Stimulated activated naive CD4-positive, alpha-beta T cell treated with Interleukin-2 at 50 U/mL for 16 hours (primary cell): ENCODE measurements around the gene POLD4.
"Not testable (repeated sequence)": the region's sequence is repeated elsewhere in the genome, so short reads cannot be mapped to it uniquely, and the experiment has no call there.

ENCODE experiments used
- DNase-seq: peaks from one replicate; lab custom pipeline; 2025; lab: John Stamatoyannopoulos, UW

Gene POLD4

DNA sequence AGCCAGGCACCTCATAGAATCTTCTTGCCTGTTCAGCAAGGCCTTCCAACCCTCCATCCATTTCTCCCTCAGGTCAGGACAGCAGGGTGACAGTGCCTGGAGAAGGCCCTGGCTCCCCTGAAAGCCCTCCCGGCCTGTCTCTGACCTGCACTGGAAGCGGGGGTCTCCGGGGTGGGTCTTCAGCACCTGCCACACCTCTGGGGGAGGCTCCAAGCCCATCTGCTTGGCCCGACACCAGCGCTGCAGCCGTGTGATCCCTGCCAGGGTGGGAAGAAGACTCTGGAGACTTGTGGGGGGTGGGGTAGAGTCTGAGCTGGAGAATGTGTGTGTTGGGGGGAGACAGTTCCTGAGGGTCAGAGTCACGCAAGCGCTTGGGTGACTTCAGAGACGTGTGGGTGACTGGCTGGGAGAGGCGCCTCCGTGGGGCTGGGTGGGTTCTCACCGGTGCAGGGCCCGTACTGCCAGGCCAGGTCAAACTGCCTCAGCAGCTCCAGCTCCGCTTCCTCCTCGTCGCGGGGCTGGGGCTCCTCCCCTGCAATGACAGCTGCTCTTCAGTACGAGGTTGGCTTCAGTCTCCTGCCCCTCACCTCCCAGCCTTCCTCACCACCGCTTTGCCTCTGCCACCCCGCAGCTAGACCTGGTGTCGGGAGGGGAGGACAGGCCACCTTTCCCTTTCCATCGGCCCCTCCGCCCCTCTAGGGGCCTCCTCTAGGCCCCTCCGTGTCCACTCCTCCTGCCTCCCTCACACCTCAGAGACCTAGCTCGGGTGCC lies 615 bp downstream of the POLD4 start:
- DNase-seq, result peak; percentile 67

DNA sequence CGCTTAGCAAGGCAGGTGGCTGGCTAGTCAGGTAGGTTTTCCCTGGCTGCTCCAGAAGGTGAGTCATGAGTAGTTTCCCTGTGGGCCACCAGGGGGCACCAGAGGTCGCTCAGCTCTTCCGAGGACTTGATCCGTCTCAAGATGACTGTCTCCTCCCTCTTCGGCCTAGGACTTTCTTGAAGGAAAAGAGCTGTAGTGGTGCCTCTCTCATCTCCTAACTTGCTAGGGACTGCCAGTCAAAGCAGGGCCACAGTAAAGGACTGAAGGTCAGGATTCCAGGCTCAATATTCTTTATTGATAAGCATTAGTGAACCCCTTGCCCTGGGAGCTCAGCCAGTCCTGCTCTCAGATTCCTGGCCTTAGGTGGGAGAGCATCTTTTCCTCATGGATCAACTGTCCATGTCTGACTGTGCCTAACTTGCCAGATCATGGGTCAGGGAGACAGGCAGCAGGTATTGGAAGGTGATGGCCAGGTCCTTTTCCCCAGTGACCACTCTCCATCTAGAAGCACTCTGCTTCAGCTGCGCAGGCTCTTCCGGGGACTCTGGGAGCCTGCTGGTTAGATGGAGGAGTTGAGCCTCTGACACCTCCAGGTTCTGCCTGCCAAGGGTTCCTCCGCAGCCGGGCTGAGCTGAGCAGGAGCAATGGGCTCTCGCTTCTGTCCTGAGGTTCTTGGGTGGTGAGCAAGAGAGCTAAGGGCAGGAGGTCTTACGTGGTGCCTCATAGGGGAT lies 1.9 kb downstream of the POLD4 start:
- peak; percentile 52 for DNase-seq

DNA sequence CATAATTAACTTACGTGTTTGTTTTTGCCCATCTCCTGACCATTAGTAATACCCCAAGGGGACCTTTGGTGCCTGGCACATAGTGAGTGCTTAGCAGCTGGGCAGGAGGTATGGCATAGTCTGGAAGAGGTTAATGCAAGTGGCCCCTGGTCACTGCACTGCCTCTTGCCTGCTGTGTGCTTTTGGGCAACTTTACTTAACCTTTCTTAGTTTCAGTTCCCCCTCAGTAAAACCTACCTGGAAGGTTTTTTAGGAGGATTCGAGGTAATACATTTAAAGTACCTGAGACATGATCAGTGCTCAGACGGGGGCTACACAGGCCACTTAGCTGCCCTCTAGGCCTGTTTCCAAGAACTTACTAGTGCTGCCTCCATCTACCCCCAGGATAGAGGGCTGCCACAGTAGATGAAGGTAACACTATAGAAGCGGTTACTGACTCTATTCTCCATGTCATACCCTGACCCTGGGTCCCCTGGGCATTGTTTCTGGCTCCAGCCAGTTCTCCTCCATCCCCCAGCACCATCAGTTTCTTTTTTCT lies 3.3 kb downstream of the POLD4 start:
- DNase-seq, result no peak

DNA sequence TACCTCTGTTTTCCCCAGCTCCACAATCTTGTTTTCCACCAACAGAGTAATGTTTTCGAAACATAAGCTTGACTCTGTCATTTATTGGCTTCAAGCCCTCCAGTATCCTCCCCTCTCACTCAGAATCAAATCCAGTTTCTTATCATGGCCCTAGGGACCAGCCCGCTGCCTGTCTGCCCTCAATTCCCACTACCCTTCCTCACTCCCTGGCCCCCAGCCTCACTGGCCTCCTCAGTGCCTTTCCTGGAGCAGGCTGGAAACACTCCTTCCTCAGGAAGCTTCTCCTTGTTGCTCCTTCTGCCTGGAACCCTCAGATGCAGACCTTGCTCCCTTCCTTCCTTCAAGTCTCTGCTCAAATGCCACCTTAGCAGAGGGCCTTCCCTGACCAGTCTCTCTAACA lies 3.9 kb downstream of the POLD4 start:
- DNase-seq, result no peak

DNA sequence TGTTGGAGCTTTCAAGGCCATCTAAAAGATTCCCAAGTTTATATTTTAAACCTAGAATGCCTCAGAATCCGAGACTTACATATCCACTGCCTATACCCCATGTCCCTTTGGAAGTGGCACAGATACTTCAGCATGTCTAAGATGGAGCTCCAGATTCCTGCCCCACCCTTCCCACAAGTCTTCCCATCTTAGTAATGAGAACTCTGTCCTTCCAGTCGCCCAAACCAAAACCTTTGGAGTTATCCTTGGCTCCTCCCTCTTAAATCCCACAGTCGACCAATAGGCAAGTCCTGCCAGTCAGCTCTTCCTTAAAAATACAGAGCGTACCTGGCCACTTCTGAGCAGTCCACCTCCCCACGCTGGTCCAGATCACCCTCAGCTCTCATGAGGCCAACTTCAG lies 4.3 kb downstream of the POLD4 start:
- DNase-seq, result no peak

DNA sequence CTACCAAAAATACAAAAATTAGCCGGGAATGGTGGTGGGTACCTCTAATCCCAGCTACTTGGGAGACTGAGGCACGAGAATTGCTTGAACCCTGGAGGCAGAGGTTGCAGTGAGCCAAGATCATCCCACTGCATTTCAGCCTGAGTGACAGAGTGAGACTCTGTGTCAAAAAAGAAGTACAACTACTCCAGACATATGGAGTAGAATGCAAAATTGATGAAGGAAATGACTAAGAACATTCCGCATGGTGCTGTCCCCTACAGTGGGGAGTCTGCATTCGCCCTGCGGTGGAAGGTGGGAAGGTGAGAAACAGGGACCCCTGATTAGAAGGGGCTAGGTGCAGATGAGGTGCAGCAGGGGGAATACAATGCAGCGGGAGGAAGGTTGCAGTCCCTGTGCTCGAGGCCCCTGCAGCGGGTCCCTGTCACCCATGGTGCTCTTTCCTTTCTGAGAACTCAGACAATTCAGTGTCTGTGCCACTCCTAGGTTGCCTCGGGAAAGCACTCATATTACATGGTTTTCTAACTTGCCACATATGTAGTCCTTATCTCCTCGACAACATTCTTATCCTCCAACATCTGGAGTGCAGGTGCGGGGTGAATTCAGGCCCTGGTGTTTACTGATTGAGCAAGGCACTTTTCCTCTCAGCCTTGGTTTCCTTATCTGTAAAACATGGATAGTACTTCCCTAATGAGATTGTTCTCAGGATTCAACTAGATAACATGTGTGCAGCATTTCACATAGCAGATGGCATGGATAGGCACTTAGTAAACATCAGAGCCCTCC lies 5.2 kb downstream of the POLD4 start:
- no peak for DNase-seq

DNA sequence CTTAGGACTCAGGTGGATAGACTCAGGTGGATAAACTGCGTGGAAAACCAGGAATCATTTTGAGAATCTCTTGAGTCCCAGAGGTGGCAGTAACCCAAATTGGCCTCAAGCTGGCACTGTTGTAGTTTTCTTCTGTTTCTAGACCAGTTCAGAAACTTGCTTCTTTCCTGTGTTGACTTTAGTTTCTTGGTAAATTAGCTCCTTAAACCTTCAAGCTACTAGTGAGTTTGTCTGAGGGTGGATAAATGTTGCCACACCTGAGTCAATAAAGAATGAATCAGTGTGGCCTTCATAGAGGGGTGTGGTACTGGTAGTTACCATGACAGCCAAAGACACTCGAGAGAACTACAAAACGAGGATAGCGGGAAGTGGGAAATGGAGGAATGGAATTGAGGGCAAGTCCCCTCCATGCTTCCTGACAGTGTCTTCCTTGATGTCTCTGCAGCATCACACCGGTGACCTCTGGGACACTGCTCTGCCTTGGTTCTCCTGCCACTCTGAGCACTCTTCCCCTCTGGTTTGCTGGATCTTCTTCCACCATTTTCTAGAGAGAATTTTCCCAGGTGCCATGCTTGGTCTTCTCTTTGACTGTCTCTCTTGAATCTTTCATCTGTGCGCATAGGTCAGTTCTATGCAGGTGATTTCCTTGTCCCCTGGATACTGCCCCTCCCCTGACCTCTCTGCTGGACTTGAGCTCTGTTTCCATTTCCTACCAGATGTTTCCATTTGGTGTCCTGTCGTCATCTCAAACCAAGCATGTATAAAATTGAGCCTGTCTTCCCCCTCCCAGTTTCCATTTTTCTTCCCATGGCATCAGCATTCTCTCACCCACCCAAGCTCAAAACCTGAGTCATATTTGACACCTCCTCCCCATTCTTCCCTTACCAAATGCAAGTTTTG lies 7.2 kb downstream of the POLD4 start:
- DNase-seq, result no peak

DNA sequence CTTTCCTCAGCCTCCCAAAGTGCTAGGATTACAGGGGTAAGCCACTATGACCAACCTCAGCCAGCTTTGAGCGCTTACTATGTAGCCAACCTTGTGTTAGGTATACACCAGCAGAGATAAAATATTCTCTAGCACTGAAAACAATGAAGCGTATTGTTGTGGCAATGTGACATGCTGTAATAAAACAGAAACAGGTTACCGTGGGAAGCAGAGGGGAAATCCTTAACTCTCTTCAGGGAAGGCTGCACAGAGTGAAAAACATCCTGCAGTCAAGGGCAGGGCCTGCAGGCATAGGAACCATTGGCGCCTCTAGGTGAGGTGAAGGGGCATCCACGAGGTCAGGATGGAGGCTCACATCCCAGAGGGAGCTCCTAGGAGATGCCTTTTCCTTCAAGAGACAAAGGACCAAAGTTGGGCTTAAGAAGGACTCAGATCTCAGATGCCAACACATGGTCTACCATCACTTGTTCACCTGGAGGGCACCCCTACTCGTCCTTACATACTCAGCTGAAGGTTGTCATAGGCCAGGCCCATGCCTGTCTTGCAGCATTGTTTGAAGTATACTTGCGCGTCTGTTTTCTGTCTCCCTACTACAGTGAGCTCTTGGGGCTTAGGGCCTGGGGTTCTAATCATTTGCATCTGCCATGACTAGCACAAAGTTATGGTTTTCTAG lies 8.0 kb downstream of the POLD4 start:
- DNase-seq, result no peak

DNA sequence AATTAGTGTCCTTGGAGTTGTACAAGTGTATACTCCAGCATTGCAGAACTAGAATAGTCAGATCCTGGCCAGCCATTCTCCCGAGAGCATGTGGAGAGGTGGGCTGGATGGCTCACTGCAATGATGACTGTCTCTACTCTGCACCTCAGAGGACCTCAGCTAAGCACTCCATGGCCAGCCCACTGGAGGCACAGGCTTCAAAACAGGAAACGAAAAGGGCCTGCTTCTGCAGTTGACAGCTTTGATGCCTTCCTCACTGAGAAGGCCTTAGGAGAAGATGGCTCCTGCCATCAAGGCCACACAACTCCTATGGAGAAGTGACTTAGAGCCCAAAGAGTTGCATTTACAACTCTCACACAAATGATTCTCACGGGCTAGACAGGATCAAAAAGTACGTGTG lies 9.1 kb downstream of the POLD4 start:
- no peak for DNase-seq

DNA sequence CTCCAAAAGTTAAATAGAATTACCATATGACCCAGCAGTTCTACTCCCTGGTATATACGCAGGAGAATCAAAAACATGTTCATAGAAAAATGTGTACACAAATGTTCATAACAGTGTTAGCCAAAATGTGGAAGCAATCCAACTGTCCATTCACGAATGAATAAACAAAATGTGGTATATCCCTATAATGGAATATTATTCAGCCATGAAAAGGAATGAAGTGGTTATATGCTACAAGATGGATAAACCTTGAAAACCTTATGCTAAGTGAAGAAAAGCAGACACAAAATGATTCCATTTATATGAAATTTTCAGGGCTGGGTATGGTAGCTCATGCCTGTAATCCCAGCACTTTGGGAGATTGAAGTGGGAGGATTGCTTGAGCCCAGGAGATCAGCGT lies 16.1 kb downstream of the POLD4 start:
- DNase-seq, result no peak

DNA sequence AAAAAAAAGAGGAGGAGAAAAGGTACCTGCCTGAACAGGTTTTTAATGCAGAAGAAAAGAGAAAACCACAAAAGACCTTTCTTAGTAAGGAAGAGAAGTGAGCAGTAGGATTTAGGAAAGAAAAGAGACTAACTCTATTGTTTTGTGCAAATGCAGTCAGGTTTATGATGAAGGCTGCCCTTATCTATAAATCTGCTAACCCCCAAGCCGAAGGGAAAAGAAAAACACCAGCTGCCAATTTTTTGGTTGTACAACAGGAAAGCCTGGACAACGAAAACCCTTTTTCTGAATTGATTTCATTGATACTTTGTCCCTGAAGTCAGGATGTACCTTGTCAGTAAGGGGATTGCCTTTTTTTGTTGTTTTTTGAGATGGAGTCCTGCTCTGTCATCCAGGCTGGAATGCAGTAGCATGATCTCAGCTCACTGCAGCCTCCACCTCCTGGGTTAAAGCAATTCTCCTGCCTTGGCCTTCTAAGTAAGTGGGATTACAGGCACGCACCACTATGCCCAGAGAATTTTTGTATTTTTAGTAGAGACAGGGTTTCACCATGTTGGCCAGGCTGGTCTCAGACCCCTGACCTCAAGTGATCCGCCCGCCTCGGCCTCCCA lies 21.2 kb downstream of the POLD4 start:
- no peak for DNase-seq

DNA sequence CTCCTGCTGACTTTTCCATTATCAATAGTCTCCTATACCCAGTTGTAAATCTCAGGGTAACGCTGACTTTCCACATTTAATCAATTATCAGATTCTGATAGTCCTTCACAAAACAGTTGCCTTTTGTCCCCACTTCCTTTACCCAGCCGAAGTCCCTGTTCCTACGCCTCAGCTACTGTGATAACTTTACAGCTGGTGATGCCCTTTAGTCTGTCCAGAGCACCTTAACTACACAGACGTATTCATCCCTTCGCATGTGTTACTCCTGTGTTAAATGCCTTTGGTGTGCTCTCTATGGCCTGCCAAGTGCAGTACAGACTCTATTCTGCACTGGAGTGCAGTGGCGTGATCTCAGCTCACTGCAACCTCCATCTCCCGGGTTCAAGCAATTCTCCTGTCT lies 29.8 kb downstream of the POLD4 start:
- no peak for DNase-seq

DNA sequence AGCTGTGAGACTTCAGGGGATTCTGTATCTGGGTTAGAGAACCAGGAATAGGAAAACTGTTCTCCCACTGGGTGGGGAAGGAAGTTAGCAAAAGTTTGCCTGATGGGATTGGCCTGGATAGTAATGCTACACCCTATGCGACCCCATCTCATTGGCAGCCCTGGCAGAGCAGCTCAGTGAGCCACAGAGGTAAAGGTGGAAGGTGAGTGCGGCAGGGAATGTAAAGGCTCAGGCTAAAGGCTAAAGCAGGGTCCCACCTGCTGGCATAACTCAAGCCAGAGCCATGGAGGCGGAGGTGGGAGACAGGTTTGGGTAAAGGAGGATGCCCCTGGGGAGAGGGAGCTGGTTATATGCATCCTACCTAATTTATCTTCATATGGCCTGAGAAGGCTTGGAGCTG lies 31.3 kb downstream of the POLD4 start:
- no peak for DNase-seq

DNA sequence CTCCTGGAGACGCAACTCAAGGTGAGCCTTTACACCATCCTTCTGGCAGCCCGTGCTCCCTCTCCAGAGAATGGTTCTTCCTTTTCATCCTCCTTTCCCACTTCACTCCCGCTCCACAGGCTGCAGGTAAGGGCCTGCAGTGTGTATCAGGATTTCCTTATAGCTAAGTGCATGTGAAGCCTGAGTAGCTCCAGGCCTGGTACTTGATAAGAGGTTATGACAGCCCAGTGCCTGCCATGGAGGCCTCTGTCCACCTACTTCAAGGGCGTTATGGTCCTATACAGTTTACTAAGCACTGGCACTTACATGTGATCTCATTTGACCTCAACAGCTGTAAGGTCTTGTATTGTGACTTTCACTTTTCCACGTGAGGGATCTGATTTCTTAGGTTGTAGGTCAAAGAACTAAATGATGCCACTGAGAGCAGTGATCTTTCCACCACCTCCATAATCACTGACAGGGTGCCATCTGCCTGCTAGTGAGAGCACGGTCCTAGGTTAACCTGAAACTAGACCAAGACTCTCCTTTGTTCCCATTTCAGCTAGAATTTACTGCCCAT lies 32.0 kb downstream of the POLD4 start:
- no peak for DNase-seq

DNA sequence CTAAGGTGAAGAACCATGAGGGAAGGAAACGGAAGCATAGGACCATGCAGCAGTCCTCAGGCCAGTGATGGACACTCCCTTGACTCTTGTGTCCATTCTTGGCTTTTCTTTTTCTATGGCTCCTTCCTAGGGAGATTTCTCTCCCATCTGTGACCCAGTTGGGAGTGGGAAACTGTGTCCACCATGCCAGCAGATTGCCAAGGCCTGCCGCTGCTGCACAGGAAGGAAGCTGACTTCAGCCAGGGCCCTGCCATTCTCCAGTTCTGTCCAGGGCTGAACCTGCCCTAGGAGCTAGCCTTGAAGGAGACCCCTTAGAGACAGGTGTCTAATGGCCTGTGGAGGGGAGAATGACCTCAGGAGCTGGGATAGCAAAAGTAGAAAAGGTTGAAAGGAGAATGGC lies 32.7 kb downstream of the POLD4 start:
- no peak for DNase-seq

DNA sequence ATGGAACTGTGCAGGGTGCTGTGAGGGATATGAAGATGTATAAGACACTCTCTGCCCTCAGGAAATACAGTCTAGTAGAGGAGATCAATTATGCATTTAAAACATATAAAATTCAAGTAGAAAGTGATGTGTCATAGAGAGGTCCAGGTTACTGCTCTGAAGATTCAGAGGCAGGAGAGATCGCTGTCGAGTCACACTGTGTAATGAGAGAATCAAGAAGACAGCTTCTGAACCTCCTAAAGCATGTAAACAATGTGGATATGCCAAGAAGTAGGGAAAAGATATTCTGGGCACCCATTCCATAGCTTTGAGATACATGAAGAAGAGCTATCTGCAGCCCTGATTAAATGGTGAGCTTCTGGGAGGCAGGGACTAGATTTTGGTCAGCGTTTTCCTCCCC lies 33.3 kb downstream of the POLD4 start:
- no peak for DNase-seq

DNA sequence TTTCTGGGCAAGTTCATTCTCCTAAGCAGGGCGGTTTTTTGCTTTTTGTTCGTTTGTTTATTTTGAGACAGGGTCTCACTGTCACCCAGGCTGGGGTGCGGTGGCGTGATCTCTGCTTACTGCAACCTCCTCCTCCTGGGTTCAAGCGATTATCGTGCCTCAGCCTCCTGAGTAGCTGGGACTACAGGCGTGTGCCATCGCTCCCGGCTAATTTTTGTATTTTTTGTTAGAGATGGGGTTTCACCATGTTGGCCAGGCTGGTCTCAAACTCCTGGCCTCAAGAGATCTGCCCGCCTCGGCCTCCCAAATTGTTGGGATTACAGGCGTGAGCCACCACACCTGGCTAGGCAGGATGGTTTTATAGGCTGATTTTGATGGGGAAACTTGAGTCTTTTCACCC lies 34.5 kb downstream of the POLD4 start:
- DNase-seq, result not testable (repeated sequence)

DNA sequence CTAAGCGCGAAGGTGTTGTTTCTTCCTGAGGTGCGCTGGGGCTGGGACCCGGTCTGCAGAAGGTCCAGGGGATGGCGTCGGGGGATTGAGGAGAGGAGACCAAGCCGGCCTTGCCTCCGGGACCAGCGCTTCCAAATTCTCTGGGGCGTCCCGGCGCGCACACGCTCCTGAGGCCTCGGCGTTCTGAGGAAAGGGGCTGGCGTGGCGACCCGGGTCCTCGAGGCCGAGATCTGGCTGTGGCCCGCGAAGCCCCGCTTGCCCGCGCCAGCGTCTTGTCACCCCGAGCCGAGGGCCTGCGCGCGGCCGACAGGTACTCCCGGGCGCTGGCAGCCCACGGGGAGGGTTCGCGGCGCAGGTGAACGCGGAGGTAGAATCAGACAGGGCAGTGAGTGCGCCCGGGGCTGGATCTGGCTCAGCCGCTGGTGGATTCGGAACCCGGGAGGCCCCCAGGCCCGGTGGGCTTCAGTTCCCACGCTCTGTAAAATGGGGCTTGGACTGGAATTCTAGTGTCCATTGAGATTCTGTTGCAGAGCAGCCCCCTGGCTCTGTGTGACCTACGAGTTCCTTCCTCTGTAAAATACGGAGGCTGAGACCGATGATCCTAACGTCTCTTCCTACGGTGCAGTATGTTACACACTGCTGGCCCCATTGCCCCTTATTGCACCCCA lies 35.3 kb downstream of the POLD4 start:
- DNase-seq, result no peak

DNA sequence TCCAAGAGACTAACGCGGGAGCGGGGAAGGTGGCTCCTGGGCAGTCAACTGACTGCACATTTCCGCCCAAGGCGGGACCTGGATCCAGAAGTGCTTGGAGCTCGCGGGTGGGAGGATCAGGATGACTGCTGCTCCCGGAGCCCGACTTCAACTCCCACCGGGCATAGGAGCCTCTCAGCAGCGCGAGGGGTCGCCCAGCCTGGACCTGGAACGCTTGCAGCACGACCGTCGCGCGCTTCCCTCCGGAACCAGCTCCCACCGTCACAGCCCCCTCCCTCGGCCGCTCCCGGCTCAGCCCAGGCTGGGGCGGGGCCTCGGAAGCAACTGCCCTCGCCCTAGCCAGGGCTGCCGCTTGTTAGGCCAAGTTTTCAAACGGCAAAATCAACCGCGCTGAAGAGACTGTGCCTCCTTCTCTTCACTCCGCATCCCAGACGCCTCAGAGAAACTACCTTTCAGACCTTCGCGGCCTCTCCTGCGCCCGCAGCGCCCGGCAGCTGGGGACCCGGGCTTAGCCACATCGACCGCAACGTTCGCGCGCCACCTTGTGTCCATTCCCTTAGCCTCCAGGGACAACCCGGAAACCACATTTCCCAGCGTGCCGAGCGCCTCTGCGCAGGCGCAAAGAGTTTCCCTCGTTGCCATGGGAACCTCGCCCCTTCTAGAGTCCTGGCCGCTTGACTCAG lies 36.0 kb downstream of the POLD4 start:
- peak; percentile 97 for DNase-seq
